WTC11 (cell line): Measurements from ENCODE around the gene DOCK1.

Source experiments
- CREB1 ChIP-seq: sonication (generic); formaldehyde crosslinking; IDR thresholded peaks from 2 replicates; pipeline ENCODE4 v1.8.0; 2023; ENCODE audit warnings: mild to moderate bottlenecking, missing genetic modification reagents
- CTCF ChIP-seq: fragments of 200-600 bp; IDR thresholded peaks from 2 replicates; pipeline ENCODE4 v1.8.0; 2022; ENCODE audit warnings: antibody characterized with exemption
- HMGXB4 ChIP-seq: sonication (generic); formaldehyde crosslinking; IDR thresholded peaks from 2 replicates; pipeline ENCODE4 v1.8.1; 2023; ENCODE audit warnings: mild to moderate bottlenecking, moderate library complexity, missing genetic modification reagents
- MLX ChIP-seq: sonication (generic); formaldehyde crosslinking; IDR thresholded peaks from 2 replicates; pipeline ENCODE4 v1.8.1; 2023; ENCODE audit warnings: mild to moderate bottlenecking, missing genetic modification reagents, moderate library complexity
- NFATC4 ChIP-seq: fragments of 250-450 bp; sonication (Bioruptor Pico); IDR thresholded peaks from 2 replicates; pipeline ENCODE4 v1.9.0; 2021; ENCODE audit warnings: mild to moderate bottlenecking
- NFE2L1 ChIP-seq: sonication (generic); formaldehyde crosslinking; IDR thresholded peaks from 2 replicates; pipeline ENCODE4 v1.8.1; 2023; ENCODE audit warnings: missing genetic modification reagents
- NFYB ChIP-seq: sonication (generic); formaldehyde crosslinking; conservative IDR thresholded peaks from 2 replicates; pipeline ENCODE4 v1.8.0; 2022; ENCODE audit warnings: low read depth, missing genetic modification reagents
- NR2C2 ChIP-seq: sonication (generic); formaldehyde crosslinking; IDR thresholded peaks from 2 replicates; pipeline ENCODE4 v1.8.0; 2022; ENCODE audit warnings: mild to moderate bottlenecking, missing genetic modification reagents
- SOX15 ChIP-seq: fragments of 250-450 bp; sonication (Bioruptor Pico); IDR thresholded peaks from 2 replicates; pipeline ENCODE4 v1.9.0; 2021; ENCODE audit warnings: mild to moderate bottlenecking
- TCF7 ChIP-seq: sonication (generic); formaldehyde crosslinking; IDR thresholded peaks from 2 replicates; pipeline ENCODE4 v1.8.0; 2022; ENCODE audit warnings: mild to moderate bottlenecking, low read depth, missing genetic modification reagents, moderate library complexity

GRCh38 chr10:127018766-127019165 is 113.5 kb downstream of the DOCK1 start:
- TF ChIP-seq CREB1 = no peak
- no peak for TF ChIP-seq NFYB (CRISPR knock-in tag)
- no peak for TF ChIP-seq HMGXB4 (CRISPR knock-in tag)
- TF ChIP-seq CTCF = no peak
- no peak for TF ChIP-seq TCF7 (CRISPR knock-in tag)
- no peak for TF ChIP-seq NFATC4 (CRISPR knock-in tag)
- TF ChIP-seq SOX15 = no peak
- TF ChIP-seq MLX (CRISPR knock-in tag) = no peak
- TF ChIP-seq NFE2L1 = no peak
- TF ChIP-seq NR2C2 (CRISPR knock-in tag) = no peak
